Activated naive CD8-positive, alpha-beta T cell treated with anti-CD3 and anti-CD28 coated beads, Interleukin-2, amount 10 ng/mL, durations not matched to agents 7 days and 5 days (primary cell): ENCODE results near the gene PDPK1. TPM values are rescaled to one million over a fixed set of nuclear protein-coding genes. Genes with fewer than 3 reads are reported as not detected.

Experiments
- ATAC-seq: fragments of 150-1000 bp; cut with Tn5 transposase; one replicate; pipeline ENCODE4 v1.10.0; 2021; ENCODE audit warnings: low read depth, moderate library complexity
- POLR2A ChIA-PET: fragments of 350-600 bp; sonication (Branson Sonifier 250); formaldehyde crosslinking; loops from one replicate; lab custom pipeline; 2021; ENCODE audit warnings: antibody characterized with exemption; lab: Charles Lee
- DNase-seq: peaks from one replicate; pipeline ENCODE4 v3.0.0; 2021
- H3K27ac Mint-ChIP-seq: one replicate; pipeline ENCODE4 v1.8.0; 2022; ENCODE audit warnings: mild to moderate bottlenecking, mixed read lengths
- H3K27me3 Mint-ChIP-seq: one replicate; pipeline ENCODE4 v1.8.0; 2022; ENCODE audit warnings: mild to moderate bottlenecking, moderate library complexity, mixed read lengths
- H3K36me3 Mint-ChIP-seq: one replicate; pipeline ENCODE4 v1.8.0; 2021; ENCODE audit warnings: mild to moderate bottlenecking, mixed read lengths
- H3K4me1 Mint-ChIP-seq: one replicate; pipeline ENCODE4 v1.8.0; 2021; ENCODE audit warnings: mixed read lengths
- H3K4me3 Mint-ChIP-seq: one replicate; pipeline ENCODE4 v1.8.0; 2022; ENCODE audit warnings: mild to moderate bottlenecking, moderate library complexity, mixed read lengths
- H3K9me3 Mint-ChIP-seq: one replicate; pipeline ENCODE4 v1.8.0; 2021; ENCODE audit warnings: mixed read lengths
- total RNA-seq, 2 experiments: library from RNA; stranded (reverse); gene quantifications; one replicate each; pipeline ENCODE4 v1.2.3, GENCODE V29; 2021

PDPK1 gene
- 10 to 100 TPM; 50.6 to 55.1 TPM for total RNA-seq

DNA sequence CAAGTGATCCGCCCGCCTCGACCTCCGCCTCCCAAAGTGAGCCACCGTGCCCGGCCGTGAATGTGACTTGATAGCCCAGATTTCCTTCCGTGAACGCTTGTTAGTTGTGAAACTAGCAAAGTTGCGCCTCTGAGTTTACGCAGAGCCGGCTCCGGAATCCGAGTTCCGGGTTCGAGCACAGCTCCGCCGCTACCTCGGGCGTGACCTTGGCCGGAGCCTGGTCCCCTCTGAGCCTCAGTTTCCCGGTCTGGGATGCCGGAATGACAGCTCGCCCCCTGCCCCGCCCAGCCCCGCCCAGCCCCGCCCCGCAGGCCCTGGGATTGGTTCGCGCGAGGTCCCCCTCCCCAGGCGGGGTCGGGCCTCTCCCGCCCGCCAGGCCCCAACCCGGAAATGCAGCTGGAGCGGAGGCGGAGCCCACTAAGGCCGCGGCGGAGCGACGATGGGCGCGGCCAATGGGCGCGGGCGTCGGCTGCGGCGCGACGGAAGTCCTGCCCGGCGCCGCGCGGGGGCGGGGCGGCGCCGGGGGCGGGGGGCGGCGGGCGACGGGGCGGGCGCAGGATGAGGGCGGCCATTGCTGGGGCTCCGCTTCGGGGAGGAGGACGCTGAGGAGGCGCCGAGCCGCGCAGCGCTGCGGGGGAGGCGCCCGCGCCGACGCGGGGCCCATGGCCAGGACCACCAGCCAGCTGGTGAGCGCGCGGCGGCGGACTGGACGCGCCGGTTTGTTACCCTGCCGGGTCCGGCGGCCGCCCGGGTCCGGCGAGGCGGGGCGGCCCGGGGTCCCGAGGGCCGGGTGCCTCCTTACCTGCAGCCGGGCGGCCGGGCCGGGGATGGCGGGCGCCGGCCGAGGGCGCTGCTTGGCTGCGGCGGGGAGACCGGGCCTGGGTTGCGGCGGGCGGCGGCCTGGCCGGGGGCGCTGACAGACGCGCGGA is at the start of gene PDPK1:
PDPK1 (plus strand) TSS at position 571 of the 929 bp plus-strand sequence; CDS start at position 663, 92 bp downstream.
- H3K4me1 Mint-ChIP-seq: peaks cover 30% of the 10 kb centered on the region
- peak; percentile 90 for ATAC-seq
- no peaks in the 10 kb centered on the region for H3K36me3 Mint-ChIP-seq
- H3K4me3 Mint-ChIP-seq: peak within 1 kb of the TSS; percentile 86
- DNase-seq: peak; percentile 96
- H3K27ac Mint-ChIP-seq: peak within 1 kb of the TSS; percentile 86
- no peaks in the 10 kb centered on the region for H3K9me3 Mint-ChIP-seq
- H3K27me3 Mint-ChIP-seq: no peaks in the 10 kb centered on the region
- POLR2A ChIA-PET: interaction anchor here (0.7 to 2.7 kb wide), 7 partner anchors 17 to 383 kb away, joined by 3 to 16 read pairs (median 4); partner anchors contain the start of genes AMDHD2, ATP6V0C and TRAF7

DNA sequence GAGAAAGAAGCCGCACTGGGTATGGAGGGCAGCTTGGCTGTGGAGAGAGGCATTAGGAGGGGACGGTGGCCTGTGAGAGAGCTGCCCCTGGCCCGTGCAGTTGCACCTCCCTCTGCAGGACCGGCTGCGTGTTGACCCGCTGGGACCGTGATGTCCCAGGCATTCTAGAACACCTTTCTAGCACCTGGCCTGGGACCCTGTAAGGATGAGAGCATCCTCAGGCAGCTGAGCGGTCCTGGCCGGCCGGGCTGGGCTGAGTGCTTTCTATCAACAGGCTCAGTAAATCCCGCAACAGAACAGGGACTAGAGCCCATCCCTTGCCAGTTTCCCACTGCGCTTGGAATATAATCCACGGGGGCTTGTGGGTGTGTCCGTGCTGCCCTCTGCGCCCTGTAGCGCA is 48.2 kb upstream of the PDPK1 start:
- ATAC-seq (no peak), DNase-seq (no peak)
- Mint-ChIP-seq H3K36me3 (peaks cover 3% of the 10 kb centered on the region), H3K4me3 (no peak overlapping the region), H3K27me3 (no peaks in the 10 kb centered on the region), H3K4me1 (peaks cover 15% of the 10 kb centered on the region), H3K9me3 (no peaks in the 10 kb centered on the region), H3K27ac (no peak overlapping the region)
- POLR2A ChIA-PET: no interaction called here

DNA sequence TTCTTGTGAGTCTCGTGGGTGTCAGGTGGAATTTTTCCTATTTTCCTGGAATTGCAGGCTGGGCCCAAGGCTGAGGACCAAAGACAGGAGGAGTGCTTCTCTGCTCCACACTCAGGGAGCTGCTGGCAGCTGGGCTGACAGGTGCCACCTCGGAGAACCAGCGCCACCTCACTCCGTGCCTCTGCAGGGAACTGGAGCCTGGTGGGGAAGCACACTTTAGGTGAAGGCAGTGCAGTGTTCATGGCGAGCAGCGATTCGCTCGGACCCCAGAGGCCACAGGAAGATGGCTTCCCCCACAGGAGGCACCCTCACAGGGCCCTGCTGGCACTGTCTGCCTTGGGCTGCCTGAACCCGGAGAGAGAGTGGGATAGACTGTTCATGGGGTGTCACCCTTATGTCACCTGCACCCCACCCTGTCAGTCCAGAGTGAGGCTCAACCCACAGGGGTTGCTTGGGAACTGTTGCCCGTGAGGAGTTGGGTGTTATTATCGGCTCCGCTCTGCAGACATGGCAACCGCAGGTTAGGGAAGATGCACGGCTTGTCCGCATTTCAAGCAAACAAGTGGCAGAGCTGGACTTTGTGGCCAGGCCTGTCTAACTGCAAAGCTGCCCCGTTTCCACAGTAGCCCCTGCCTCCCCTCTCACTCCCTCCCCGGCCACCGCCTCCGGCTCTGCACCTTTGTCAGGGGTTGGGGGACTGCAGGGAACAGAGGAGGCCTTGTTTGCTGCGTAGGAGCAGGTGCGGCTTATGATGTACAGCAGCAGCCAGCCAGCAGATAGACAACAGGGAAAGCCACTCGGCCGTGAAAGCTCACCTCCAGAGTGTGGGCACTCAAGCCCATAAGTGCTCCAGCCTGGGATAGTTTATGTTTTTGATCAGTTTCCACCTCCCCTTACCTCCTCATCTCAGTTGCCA is 47.4 kb upstream of the PDPK1 start:
- Mint-ChIP-seq H3K27me3 (no peaks in the 10 kb centered on the region), H3K4me1 (peaks cover 15% of the 10 kb centered on the region), H3K4me3 (no peak overlapping the region), H3K27ac (no peak overlapping the region), H3K9me3 (no peaks in the 10 kb centered on the region), H3K36me3 (peaks cover 3% of the 10 kb centered on the region)
- DNase-seq (no peak), ATAC-seq (no peak)
- POLR2A ChIA-PET: no interaction called here

DNA sequence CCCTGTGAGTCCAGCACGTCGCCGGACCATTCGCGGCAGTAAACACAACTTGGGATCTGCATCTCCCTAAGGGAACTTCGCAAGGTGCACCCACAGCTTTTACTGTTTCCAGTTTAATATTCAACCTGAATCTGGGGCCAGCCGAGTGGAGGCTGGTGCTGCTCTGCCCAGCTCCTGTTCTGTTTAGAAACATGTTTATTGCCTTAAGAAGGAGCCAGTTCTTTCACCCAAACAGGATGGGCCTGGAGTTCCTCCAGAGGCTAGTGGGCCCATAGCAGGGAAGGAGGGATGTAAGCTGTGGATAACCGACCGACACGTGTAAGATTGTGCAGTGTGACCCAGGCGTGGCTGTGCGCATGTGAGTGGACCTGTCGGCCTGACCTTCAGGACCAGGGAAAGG is 45.5 kb upstream of the PDPK1 start:
- no peak overlapping the region for H3K27ac Mint-ChIP-seq
- H3K4me1 Mint-ChIP-seq: peaks cover 4% of the 10 kb centered on the region
- H3K9me3 Mint-ChIP-seq: no peaks in the 10 kb centered on the region
- H3K4me3 Mint-ChIP-seq: no peak overlapping the region
- H3K27me3 Mint-ChIP-seq: no peaks in the 10 kb centered on the region
- DNase-seq (no peak), ATAC-seq (no peak)
- POLR2A ChIA-PET: no interaction called here
- peaks cover 1% of the 10 kb centered on the region for H3K36me3 Mint-ChIP-seq

DNA sequence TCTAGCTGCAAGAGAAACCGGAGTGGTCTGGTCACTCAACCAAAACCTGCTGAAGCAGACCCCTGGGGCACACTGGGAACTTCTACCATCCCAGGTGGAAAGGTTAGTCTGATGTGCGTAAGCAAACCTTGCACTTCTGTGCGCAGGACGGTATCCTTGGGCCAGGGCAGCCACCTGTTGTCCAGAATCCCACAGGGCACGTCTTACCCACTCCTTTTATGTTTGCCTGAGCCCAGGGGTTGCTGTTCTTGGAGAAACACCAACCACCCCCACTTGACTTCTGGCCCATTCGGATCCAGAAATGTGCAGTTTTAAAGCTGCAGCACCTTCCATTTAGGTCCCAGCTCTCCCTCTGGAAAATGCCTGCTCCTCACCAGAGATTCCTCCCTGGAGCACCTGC is 44.2 kb upstream of the PDPK1 start:
- Mint-ChIP-seq H3K9me3 (no peaks in the 10 kb centered on the region), H3K27ac (no peak overlapping the region), H3K4me3 (no peak overlapping the region), H3K27me3 (no peaks in the 10 kb centered on the region), H3K36me3 (no peaks in the 10 kb centered on the region), H3K4me1 (no peaks in the 10 kb centered on the region)
- POLR2A ChIA-PET: no interaction called here
- ATAC-seq (no peak), DNase-seq (no peak)

DNA sequence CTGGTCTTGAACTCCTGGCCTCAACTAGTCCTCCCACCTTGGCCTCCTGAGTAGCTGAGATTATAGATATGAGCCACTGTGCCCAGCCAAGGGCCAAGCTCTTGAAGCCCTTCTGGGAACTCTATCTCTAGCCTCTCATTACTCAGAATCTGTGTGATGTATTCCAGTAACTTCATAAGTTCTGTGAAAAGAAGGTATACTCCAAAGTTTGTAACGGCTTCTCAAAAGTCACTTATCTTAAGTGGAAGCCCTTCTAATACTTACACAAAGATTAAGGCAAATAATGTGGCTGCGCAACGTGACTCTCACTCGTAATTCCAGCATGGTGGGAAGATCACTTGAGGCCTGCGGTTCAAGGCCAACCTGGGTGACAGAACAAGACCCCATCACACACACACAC is 43.2 kb upstream of the PDPK1 start:
- H3K4me3 Mint-ChIP-seq: no peak overlapping the region
- no peaks in the 10 kb centered on the region for H3K36me3 Mint-ChIP-seq
- H3K4me1 Mint-ChIP-seq: no peaks in the 10 kb centered on the region
- no peak overlapping the region for H3K27ac Mint-ChIP-seq
- H3K27me3 Mint-ChIP-seq: no peaks in the 10 kb centered on the region
- POLR2A ChIA-PET: no interaction called here
- no peak for DNase-seq
- no peaks in the 10 kb centered on the region for H3K9me3 Mint-ChIP-seq
- ATAC-seq: no peak

DNA sequence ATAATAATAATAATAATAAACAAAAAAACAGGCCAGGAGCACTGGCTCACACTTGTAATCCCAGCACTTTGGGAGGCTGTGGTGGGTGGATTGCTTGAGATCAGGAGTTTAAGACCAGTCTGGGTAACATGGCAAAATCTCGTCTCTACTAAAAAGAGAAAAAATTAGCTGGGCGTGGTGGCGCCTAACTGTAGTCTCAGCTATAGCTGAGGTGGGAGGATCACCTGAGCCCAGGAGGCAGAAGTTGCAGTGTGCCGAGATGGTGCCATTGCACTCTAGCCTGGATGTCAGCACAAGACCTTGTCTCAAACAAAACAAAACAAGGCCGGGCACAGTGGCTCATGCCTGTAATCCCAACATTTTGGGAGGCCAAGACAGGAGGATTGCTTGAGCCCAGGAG is 42.8 kb upstream of the PDPK1 start:
- H3K9me3 Mint-ChIP-seq: no peaks in the 10 kb centered on the region
- no peaks in the 10 kb centered on the region for H3K27me3 Mint-ChIP-seq
- H3K36me3 Mint-ChIP-seq: no peaks in the 10 kb centered on the region
- no peak overlapping the region for H3K27ac Mint-ChIP-seq
- ATAC-seq (no peak), DNase-seq (no peak)
- no peak overlapping the region for H3K4me3 Mint-ChIP-seq
- no peaks in the 10 kb centered on the region for H3K4me1 Mint-ChIP-seq
- POLR2A ChIA-PET: no interaction called here

DNA sequence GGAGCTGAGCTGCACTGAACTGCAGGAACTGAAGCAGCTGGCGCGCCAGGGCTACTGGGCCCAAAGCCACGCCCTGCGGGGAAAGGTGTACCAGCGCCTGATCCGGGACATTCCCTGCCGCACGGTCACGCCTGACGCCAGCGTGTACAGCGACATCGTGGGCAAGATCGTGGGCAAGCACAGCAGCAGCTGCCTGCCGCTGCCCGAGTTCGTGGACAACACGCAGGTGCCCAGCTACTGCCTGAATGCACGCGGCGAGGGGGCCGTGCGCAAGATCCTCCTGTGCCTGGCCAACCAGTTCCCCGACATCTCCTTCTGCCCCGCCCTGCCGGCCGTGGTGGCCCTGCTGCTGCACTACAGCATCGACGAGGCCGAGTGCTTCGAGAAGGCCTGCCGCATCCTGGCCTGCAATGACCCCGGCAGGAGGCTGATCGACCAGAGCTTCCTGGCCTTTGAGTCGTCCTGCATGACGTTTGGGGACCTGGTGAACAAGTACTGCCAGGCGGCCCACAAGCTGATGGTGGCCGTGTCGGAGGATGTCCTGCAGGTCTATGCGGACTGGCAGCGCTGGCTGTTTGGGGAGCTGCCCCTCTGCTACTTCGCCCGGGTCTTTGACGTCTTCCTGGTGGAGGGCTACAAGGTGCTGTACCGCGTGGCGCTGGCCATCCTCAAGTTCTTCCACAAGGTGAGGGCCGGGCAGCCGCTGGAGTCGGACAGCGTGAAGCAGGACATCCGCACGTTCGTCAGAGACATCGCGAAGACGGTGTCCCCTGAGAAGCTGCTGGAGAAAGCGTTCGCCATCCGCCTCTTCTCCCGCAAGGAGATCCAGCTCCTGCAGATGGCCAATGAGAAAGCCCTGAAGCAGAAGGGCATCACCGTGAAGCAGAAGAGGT is 41.4 kb upstream of the PDPK1 start:
- H3K27ac Mint-ChIP-seq: no peak overlapping the region
- no peak overlapping the region for H3K4me3 Mint-ChIP-seq
- POLR2A ChIA-PET: interaction anchor here (0.6 kb wide), 1 partner anchor 96 kb away, joined by 3 read pairs; no protein-coding TSS in a partner anchor
- H3K36me3 Mint-ChIP-seq: no peaks in the 10 kb centered on the region
- DNase-seq (no peak), ATAC-seq (no peak)
- H3K27me3 Mint-ChIP-seq: no peaks in the 10 kb centered on the region
- H3K9me3 Mint-ChIP-seq: no peaks in the 10 kb centered on the region
- no peaks in the 10 kb centered on the region for H3K4me1 Mint-ChIP-seq

DNA sequence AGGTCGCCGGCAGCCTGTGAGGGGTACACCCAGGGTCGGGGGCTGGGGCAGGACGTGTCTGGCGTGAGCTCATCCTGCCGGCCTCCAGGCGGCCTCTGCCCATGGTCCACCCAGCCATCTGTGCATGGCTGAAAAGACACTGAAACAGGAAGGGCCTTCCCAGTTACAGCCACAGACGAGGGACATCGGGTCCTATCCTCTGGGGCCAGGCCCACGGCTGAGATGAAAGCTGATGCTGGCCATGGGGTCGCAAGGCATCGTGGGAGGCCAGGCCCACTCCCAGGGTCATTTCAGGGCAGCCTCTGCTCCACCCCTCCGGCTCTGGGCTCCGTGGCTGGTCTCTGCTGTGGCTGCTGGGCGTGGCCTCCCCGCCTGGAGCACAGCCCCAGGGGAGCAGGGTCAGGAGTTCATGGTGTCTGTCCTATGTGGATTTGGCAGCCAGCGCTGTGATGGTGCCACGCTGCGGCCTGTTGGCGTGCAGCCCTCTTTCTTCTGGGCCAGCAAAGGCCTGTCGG is 40.6 kb upstream of the PDPK1 start:
- ATAC-seq (no peak), DNase-seq (no peak)
- no peak overlapping the region for H3K4me3 Mint-ChIP-seq
- H3K27ac Mint-ChIP-seq: no peak overlapping the region
- H3K27me3 Mint-ChIP-seq: no peaks in the 10 kb centered on the region
- H3K36me3 Mint-ChIP-seq: no peaks in the 10 kb centered on the region
- no peaks in the 10 kb centered on the region for H3K4me1 Mint-ChIP-seq
- no peaks in the 10 kb centered on the region for H3K9me3 Mint-ChIP-seq
- POLR2A ChIA-PET: interaction anchor here (0.6 kb wide), 1 partner anchor 97 kb away, joined by 3 read pairs; no protein-coding TSS in a partner anchor

DNA sequence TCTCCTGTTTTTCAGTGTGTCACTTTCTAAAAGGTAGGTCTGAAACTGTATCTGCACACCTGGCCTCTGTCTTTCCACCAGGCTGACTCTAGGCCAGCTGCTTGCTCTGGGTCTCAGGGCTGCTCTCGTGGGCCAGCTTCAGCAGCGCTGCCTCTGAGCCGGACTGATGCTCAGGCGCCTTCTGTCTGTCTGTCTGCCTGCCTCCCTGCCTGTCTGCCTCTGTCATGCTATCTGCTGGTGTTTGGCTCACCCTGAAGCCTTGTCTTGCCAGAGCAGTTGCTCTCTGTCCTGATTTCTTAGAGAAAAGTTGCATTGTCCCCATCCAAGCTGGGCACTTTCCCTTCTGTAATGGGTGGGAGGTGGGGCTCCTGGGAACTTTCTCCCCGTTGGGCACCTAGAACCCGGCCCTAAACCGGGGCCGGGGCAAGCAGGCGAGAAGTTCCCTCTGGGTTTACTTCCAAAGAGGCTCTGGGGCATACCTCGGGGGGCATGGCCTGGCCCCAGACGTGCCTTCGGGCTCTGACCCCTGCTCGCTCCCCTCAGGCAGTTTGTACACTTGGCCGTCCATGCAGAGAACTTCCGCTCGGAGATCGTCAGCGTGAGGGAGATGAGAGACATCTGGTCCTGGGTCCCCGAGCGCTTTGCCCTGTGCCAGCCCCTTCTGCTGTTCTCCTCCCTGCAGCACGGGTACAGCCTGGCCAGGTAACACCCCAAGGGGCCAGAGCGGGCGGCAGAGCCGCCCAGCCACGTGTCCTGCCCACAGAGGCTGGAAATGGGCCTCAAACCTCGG is 39.9 kb upstream of the PDPK1 start:
- Mint-ChIP-seq H3K27me3 (no peaks in the 10 kb centered on the region), H3K4me3 (no peak overlapping the region), H3K9me3 (no peaks in the 10 kb centered on the region), H3K36me3 (no peaks in the 10 kb centered on the region), H3K27ac (no peak overlapping the region), H3K4me1 (no peaks in the 10 kb centered on the region)
- no peak for DNase-seq
- POLR2A ChIA-PET: no interaction called here
- no peak for ATAC-seq

DNA sequence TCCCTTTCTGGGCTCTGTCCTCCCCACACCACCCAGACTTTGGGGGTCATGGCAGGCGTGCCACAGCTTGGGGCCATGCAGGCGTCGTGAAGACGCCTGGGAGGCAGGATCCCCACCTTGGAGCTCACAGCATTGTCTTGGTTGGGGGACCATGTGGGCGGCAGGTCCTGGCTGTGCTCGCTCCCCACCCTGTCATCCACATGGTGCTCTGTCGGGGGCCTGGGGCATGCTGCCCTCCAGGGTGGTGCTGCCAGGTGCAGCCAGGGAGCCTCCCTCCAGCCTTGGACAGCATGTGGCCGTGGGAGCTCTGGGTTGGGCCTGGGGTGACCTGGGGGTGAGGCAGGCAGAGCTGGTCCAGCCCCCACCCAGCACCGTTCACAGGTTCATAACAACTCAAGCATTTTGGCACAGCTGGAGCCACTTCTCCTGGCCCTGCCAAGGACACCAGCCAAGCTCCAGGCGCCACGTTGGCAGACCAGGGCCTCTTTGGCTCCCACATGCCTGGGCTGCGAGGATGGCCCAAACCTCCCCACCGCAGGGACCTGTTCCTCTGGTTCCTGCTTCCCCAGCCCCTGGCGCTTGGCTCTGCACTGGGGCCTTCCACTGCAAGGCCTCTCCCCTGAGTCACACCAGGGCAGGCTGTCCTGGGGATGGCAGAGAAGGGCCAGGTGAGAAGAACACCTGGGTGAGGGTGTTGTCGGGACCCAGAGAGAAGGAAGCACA is 39.1 kb upstream of the PDPK1 start:
- H3K9me3 Mint-ChIP-seq: no peaks in the 10 kb centered on the region
- no peaks in the 10 kb centered on the region for H3K4me1 Mint-ChIP-seq
- no peak overlapping the region for H3K4me3 Mint-ChIP-seq
- no peak overlapping the region for H3K27ac Mint-ChIP-seq
- DNase-seq: no peak
- POLR2A ChIA-PET: no interaction called here
- ATAC-seq: no peak
- H3K27me3 Mint-ChIP-seq: no peaks in the 10 kb centered on the region
- H3K36me3 Mint-ChIP-seq: no peaks in the 10 kb centered on the region
